ENCODE data around the gene MTR.

MTR gene

DNA sequence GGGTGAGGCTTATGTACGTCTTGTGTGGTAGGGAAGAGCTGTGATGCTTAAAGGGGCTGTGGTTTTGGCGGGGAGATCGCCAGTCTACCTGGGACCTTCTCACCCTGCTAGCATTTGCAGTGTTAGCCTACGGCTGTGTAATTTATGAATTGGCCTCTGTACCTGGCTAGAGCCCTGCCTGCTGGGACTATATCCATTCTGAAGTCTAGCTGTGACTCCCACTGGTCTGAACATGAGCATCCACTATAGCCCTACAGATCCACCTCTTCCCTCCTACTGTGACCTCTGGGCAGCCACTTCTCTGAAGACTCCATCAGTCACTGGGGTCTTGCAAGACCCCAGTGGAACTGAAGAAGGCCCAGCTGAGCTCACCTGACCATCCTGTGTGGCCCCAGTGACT lies 135.4 kb downstream of the MTR start:
- H3K36me3 ChIP-seq (replicated peaks; ENCODE audit: low read depth, low read length): no peaks in the 10 kb centered on the region
- no peak overlapping the region for H3K9ac ChIP-seq (ENCODE audit: low read length)
- no peak overlapping the region for H3K27ac ChIP-seq (ENCODE audit: low read length)
- TF ChIP-seq EZH2phosphoT487 (IDR thresholded peaks at IDR 0.05; ENCODE audit: low read depth): no peak
- no peak for TF ChIP-seq CTCF (IDR thresholded peaks at IDR 0.05; ENCODE audit: low read depth, low read length)
- H3K4me1 ChIP-seq (ENCODE audit: low read length): no peaks in the 10 kb centered on the region
- H3K4me3 ChIP-seq (ENCODE audit: low read length): no peak overlapping the region
- no peak overlapping the region for H3K4me2 ChIP-seq (ENCODE audit: low read length)
- H3K79me2 ChIP-seq (ENCODE audit: low read length): no peaks in the 10 kb centered on the region
- no peaks in the 10 kb centered on the region for H3K27me3 ChIP-seq (ENCODE audit: low read depth, low read length)
- H4K20me1 ChIP-seq (ENCODE audit: insufficient read depth, low read length): no peaks in the 10 kb centered on the region
- no peak overlapping the region for H2AFZ ChIP-seq (ENCODE audit: low read depth, low read length)
- H3K9me3 ChIP-seq (ENCODE audit: insufficient read depth, low read length): no peaks in the 10 kb centered on the region

GRCh38 chr1:236938760-236939159 lies 143.7 kb downstream of the MTR start:
- Histone ChIP-seq H4K20me1 (ENCODE audit: insufficient read depth, low read length) (no peaks in the 10 kb centered on the region), H3K4me3 (ENCODE audit: low read length) (no peak overlapping the region), H3K79me2 (ENCODE audit: low read length) (no peaks in the 10 kb centered on the region), H3K27ac (ENCODE audit: low read length) (no peak overlapping the region), H3K9ac (ENCODE audit: low read length) (no peak overlapping the region), H3K9me3 (ENCODE audit: insufficient read depth, low read length) (no peaks in the 10 kb centered on the region), H3K4me1 (ENCODE audit: low read length) (no peaks in the 10 kb centered on the region), H2AFZ (ENCODE audit: low read depth, low read length) (no peak overlapping the region), H3K36me3 (replicated peaks; ENCODE audit: low read depth, low read length) (no peaks in the 10 kb centered on the region), H3K4me2 (ENCODE audit: low read length) (no peak overlapping the region), H3K27me3 (ENCODE audit: low read depth, low read length) (no peaks in the 10 kb centered on the region)
- TF ChIP-seq CTCF (IDR thresholded peaks at IDR 0.05; ENCODE audit: low read depth, low read length): no peak
- no peak for TF ChIP-seq EZH2phosphoT487 (IDR thresholded peaks at IDR 0.05; ENCODE audit: low read depth)

GRCh38 chr1:236942431-236942830 lies 147.3 kb downstream of the MTR start:
- no peak for TF ChIP-seq CTCF (IDR thresholded peaks at IDR 0.05; ENCODE audit: low read depth, low read length)
- TF ChIP-seq EZH2phosphoT487 (IDR thresholded peaks at IDR 0.05; ENCODE audit: low read depth): no peak
- H3K9me3 ChIP-seq (ENCODE audit: insufficient read depth, low read length): no peaks in the 10 kb centered on the region
- H3K9ac ChIP-seq (ENCODE audit: low read length): no peak overlapping the region
- no peaks in the 10 kb centered on the region for H3K27me3 ChIP-seq (ENCODE audit: low read depth, low read length)
- H3K79me2 ChIP-seq (ENCODE audit: low read length): no peaks in the 10 kb centered on the region
- no peaks in the 10 kb centered on the region for H3K4me1 ChIP-seq (ENCODE audit: low read length)
- no peak overlapping the region for H2AFZ ChIP-seq (ENCODE audit: low read depth, low read length)
- no peak overlapping the region for H3K4me3 ChIP-seq (ENCODE audit: low read length)
- no peak overlapping the region for H3K4me2 ChIP-seq (ENCODE audit: low read length)
- no peaks in the 10 kb centered on the region for H4K20me1 ChIP-seq (ENCODE audit: insufficient read depth, low read length)
- no peaks in the 10 kb centered on the region for H3K36me3 ChIP-seq (replicated peaks; ENCODE audit: low read depth, low read length)
- no peak overlapping the region for H3K27ac ChIP-seq (ENCODE audit: low read length)

DNA sequence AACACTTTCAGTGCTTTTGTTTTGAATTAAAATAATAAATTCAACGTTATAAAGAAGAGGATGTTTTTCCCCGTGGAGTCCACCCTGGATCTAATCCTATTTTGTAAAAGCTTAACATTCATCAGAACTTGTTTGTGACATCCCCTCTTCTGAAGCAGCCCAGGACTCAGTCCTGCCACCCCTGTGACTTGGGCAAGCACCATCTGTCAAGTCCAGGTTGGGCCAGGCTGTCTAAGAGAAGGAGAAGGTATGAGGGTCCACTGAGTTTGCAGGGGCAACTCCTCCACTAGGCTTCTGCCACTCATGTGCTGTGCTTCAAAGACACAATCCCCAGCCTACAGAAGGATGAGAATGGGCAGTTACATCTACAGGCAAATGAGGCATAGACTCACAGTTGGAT lies 149.5 kb downstream of the MTR start:
- H3K36me3 ChIP-seq (replicated peaks; ENCODE audit: low read depth, low read length): no peaks in the 10 kb centered on the region
- H3K9ac ChIP-seq (ENCODE audit: low read length): no peak overlapping the region
- TF ChIP-seq EZH2phosphoT487 (IDR thresholded peaks at IDR 0.05; ENCODE audit: low read depth) (no peak), CTCF (IDR thresholded peaks at IDR 0.05; ENCODE audit: low read depth, low read length) (no peak)
- no peaks in the 10 kb centered on the region for H4K20me1 ChIP-seq (ENCODE audit: insufficient read depth, low read length)
- no peak overlapping the region for H2AFZ ChIP-seq (ENCODE audit: low read depth, low read length)
- H3K9me3 ChIP-seq (ENCODE audit: insufficient read depth, low read length): no peaks in the 10 kb centered on the region
- H3K27ac ChIP-seq (ENCODE audit: low read length): no peak overlapping the region
- no peaks in the 10 kb centered on the region for H3K27me3 ChIP-seq (ENCODE audit: low read depth, low read length)
- no peak overlapping the region for H3K4me2 ChIP-seq (ENCODE audit: low read length)
- no peak overlapping the region for H3K4me3 ChIP-seq (ENCODE audit: low read length)
- H3K79me2 ChIP-seq (ENCODE audit: low read length): no peaks in the 10 kb centered on the region
- no peaks in the 10 kb centered on the region for H3K4me1 ChIP-seq (ENCODE audit: low read length)
